Neural cell (in vitro differentiated cells): ENCODE results near the gene REXO1. TPM values are rescaled to one million over a fixed set of nuclear protein-coding genes. Genes with fewer than 3 reads are reported as not detected.

Experiments
- H2AFZ ChIP-seq: fragments of 200-600, 300-800 bp; sonication (generic), shearing (Covaris generic); 2 replicates; pipeline ENCODE4 v1.6.0; 2014; ENCODE audit warnings: low read depth, mild to moderate bottlenecking, antibody characterized with exemption, low read length, moderate library complexity
- H3F3A ChIP-seq: fragments of 200-600 bp; shearing (Covaris generic); 2 replicates; pipeline ENCODE4 v1.6.1; 2016; ENCODE audit warnings: mild to moderate bottlenecking, moderate library complexity, mixed read lengths, antibody characterized with exemption, low read length; ENCODE audit not compliant: insufficient read depth, poor library complexity, severe bottlenecking
- H3K27ac ChIP-seq: fragments of 200-600, 300-800 bp; sonication (generic), shearing (Covaris generic); 2 replicates; pipeline ENCODE4 v1.5.1; 2014; ENCODE audit warnings: mild to moderate bottlenecking, low read length, moderate library complexity
- H3K27me3 ChIP-seq: fragments of 300-800, 200-600 bp; sonication (generic), shearing (Covaris generic); 2 replicates; pipeline ENCODE4 v1.6.0; 2014; ENCODE audit warnings: mild to moderate bottlenecking, low read depth, low read length, moderate library complexity; ENCODE audit not compliant: insufficient read depth
- H3K36me3 ChIP-seq: fragments of 300-800, 200-600 bp; sonication (generic), shearing (Covaris generic); 2 replicates; pipeline ENCODE4 v1.5.1; 2014; ENCODE audit warnings: mild to moderate bottlenecking, antibody characterized with exemption, low read length, moderate library complexity; ENCODE audit not compliant: insufficient read depth
- H3K4me2 ChIP-seq: fragments of 300-800, 200-600 bp; sonication (generic), shearing (Covaris generic); 2 replicates; pipeline ENCODE4 v1.6.0; 2014; ENCODE audit warnings: mild to moderate bottlenecking, low read length
- H3K4me3 ChIP-seq: fragments of 300-800, 200-600 bp; sonication (generic), shearing (Covaris generic); 2 replicates; pipeline ENCODE4 v1.5.1; 2014; ENCODE audit warnings: mild to moderate bottlenecking, low read length, moderate library complexity
- H3K79me2 ChIP-seq: fragments of 200-600 bp; shearing (Covaris generic); replicated peaks from 2 replicates; pipeline ENCODE4 v1.6.0; 2014; ENCODE audit warnings: mild to moderate bottlenecking, low read length, moderate library complexity; ENCODE audit not compliant: insufficient read depth
- H3K9ac ChIP-seq: fragments of 300-800, 200-600 bp; sonication (generic), shearing (Covaris generic); 2 replicates; pipeline ENCODE4 v1.6.1; 2016; ENCODE audit warnings: mild to moderate bottlenecking, low read length, mixed read lengths
- H3K9me2 ChIP-seq: fragments of 200-600 bp; shearing (Covaris generic); 2 replicates; pipeline ENCODE4 v1.6.1; 2016; ENCODE audit warnings: mild to moderate bottlenecking, low read length, mixed read lengths; ENCODE audit not compliant: insufficient read depth
- H3K9me3 ChIP-seq: fragments of 200-600, 300-800 bp; sonication (generic), shearing (Covaris generic); 2 replicates; pipeline ENCODE4 v1.6.1; 2016; ENCODE audit warnings: mild to moderate bottlenecking, mixed run types, low read length, moderate library complexity, mixed read lengths
- H4K20me1 ChIP-seq: fragments of 200-600 bp; shearing (Covaris generic); 2 replicates; pipeline ENCODE4 v1.6.1; 2016; ENCODE audit warnings: mild to moderate bottlenecking, mixed run types; ENCODE audit not compliant: insufficient read depth
- EP300 ChIP-seq: fragments of 450-650 bp; conservative IDR thresholded peaks from 2 replicates; pipeline ENCODE4 v1.6.1; 2014; ENCODE audit warnings: antibody characterized with exemption, mild to moderate bottlenecking, moderate library complexity; ENCODE audit not compliant: poor library complexity, severe bottlenecking
- EZH2 ChIP-seq: fragments of 200-600, 300-800 bp; shearing (Covaris generic), sonication (generic); IDR thresholded peaks from 2 replicates; pipeline ENCODE4 v1.6.1; 2014; ENCODE audit warnings: antibody characterized with exemption, low read length, borderline replicate concordance, mild to moderate bottlenecking; ENCODE audit not compliant: insufficient read depth, poor library complexity, severe bottlenecking
- MXI1 ChIP-seq: fragments of 450-650 bp; conservative IDR thresholded peaks from 2 replicates; pipeline ENCODE4 v1.6.1; 2014; ENCODE audit warnings: antibody characterized with exemption, mild to moderate bottlenecking; ENCODE audit not compliant: poor library complexity, severe bottlenecking
- POLR2AphosphoS5 ChIP-seq: IDR thresholded peaks from 2 replicates; pipeline ENCODE4 v1.6.1; 2012
- RAD21 ChIP-seq: fragments of 450-650 bp; conservative IDR thresholded peaks from 2 replicates; pipeline ENCODE4 v1.6.1; 2014; ENCODE audit warnings: antibody characterized with exemption, mild to moderate bottlenecking, moderate library complexity
- SMC3 ChIP-seq: fragments of 450-650 bp; conservative IDR thresholded peaks from 2 replicates; pipeline ENCODE4 v1.6.1; 2014; ENCODE audit warnings: antibody characterized with exemption, mild to moderate bottlenecking, moderate library complexity; ENCODE audit not compliant: poor library complexity
- TAF1 ChIP-seq: IDR thresholded peaks from 2 replicates; pipeline ENCODE4 v1.6.1; 2012; ENCODE audit warnings: low read depth
- polyA plus RNA-seq: library from polyadenylated mRNA; depleted of rRNA; stranded (reverse); fragments of >200 nt; gene quantifications from 2 replicates; pipeline ENCODE4 v1.2.3, GENCODE V29; 2014
- TF ChIP-seq, protein P1 (sequence below): fragments of 450-650 bp; IDR thresholded peaks from 2 replicates; pipeline ENCODE4 v1.5.1; 2014; ENCODE audit warnings: antibody characterized with exemption, mild to moderate bottlenecking, moderate library complexity; ENCODE audit not compliant: poor library complexity, severe bottlenecking
- TF ChIP-seq, protein P2 (sequence below): IDR thresholded peaks from 2 replicates; pipeline ENCODE4 v1.6.1; 2012; ENCODE audit warnings: borderline replicate concordance

Gene REXO1
- polyA plus RNA-seq, 1 donor from 2014 or later, result 9.2 TPM

DNA sequence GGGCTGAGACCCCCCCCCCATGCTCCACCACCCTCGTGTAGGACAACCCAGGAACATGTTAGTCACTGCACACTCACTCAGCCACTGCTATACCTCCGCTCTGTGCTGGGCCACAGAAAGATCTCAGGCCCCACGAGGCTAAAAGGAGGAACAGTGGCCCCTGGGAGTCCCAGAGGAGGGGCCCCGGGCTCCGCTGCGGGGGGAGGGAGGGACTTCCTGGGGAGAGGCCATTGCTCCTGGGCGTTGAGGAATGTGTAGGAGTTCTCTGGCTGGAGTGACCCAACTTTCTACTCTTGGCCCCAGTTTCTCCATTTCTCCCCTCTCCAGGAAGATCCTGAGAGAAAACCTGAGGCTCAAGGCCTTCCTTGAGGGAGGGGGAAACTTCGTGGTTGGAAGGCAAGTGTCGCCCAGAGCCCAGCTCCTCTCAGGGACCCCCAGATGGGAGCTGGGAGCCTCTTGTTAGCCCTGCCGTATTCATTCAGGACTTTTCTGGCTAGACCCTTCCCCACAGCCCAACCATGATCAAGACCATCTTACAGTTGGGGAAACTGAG, 81.4 kb downstream of the REXO1 start:
- Histone ChIP-seq H2AFZ (no peak overlapping the region), H3K9me2 (no peaks in the 10 kb centered on the region), H3F3A (no peaks in the 10 kb centered on the region)

DNA sequence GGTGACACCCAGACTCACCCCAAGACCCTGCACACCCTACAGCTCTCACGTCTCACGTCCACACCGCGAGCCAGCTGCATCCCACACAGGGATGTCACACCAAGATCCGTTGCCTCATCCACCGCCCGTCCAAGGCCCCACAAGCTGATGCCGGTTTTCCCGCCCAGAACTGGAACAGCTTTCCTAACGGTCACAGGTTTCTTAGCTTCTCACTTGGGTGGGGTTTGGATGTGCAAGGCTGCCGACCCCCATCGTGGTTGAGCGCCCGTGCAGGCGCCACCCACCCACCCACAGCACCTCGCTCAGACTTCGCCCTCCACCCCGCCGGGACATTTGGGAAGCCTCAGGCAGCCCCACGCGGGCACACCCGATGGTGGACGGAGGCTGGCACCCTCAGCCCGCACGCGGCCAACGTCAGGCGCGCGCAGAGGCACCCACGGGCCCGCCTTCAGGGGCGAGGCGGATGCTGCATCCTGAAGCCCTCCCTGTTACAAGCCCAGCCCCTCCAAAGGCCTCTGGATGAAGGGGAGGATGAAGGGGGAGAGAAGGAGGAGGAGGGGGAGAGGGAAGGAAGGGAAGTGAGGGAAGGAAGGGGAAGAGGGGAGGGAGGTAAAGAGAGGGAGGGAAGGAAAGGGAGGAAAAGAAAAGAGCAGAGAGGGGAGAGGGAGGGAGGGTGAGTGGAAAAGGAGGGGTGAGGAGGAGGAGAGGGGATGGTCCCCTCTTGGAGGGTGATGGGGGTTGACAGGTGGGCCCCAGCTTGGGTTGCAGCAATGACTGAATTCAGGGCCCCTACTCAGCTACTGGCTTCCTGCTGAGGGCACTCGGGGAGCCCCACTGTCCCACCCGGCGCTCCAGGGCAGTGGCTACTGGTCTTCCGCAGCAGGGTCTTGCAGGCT, 82.1 kb downstream of the REXO1 start:
- no peak overlapping the region for H3K9ac ChIP-seq
- no peak overlapping the region for H3K27ac ChIP-seq
- peaks cover 100% of the 10 kb centered on the region for H3K27me3 ChIP-seq
- no peak for TF ChIP-seq SMC3
- peak; percentile 67 for TF ChIP-seq EZH2
- H3F3A ChIP-seq, result no peaks in the 10 kb centered on the region
- H3K36me3 ChIP-seq, result no peaks in the 10 kb centered on the region
- H3K4me3 ChIP-seq, result peak overlapping the region; percentile 10
- no peak overlapping the region for H2AFZ ChIP-seq
- no peaks in the 10 kb centered on the region for H3K9me2 ChIP-seq
- H4K20me1 ChIP-seq, result no peaks in the 10 kb centered on the region
- H3K79me2 ChIP-seq, result no peaks in the 10 kb centered on the region
- H3K9me3 ChIP-seq, result peaks cover 6% of the 10 kb centered on the region
- no peak overlapping the region for H3K4me2 ChIP-seq

More for the DNA sequence above, 81.4 kb downstream of the REXO1 start:
- Histone ChIP-seq H3K4me2 (no peak overlapping the region), H3K4me3 (no peak overlapping the region), H3K36me3 (no peaks in the 10 kb centered on the region), H3K27me3 (peaks cover 95% of the 10 kb centered on the region), H3K9ac (no peak overlapping the region), H3K79me2 (no peaks in the 10 kb centered on the region), H3K9me3 (peaks cover 11% of the 10 kb centered on the region), H3K27ac (no peak overlapping the region), H4K20me1 (no peaks in the 10 kb centered on the region)
- TF ChIP-seq, protein P1, sequence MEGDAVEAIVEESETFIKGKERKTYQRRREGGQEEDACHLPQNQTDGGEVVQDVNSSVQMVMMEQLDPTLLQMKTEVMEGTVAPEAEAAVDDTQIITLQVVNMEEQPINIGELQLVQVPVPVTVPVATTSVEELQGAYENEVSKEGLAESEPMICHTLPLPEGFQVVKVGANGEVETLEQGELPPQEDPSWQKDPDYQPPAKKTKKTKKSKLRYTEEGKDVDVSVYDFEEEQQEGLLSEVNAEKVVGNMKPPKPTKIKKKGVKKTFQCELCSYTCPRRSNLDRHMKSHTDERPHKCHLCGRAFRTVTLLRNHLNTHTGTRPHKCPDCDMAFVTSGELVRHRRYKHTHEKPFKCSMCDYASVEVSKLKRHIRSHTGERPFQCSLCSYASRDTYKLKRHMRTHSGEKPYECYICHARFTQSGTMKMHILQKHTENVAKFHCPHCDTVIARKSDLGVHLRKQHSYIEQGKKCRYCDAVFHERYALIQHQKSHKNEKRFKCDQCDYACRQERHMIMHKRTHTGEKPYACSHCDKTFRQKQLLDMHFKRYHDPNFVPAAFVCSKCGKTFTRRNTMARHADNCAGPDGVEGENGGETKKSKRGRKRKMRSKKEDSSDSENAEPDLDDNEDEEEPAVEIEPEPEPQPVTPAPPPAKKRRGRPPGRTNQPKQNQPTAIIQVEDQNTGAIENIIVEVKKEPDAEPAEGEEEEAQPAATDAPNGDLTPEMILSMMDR, result no peak
- TF ChIP-seq TAF1 (no peak), EP300 (no peak), SMC3 (no peak), POLR2AphosphoS5 (no peak), EZH2 (no peak), MXI1 (no peak), RAD21 (no peak)
- TF ChIP-seq, protein P2, sequence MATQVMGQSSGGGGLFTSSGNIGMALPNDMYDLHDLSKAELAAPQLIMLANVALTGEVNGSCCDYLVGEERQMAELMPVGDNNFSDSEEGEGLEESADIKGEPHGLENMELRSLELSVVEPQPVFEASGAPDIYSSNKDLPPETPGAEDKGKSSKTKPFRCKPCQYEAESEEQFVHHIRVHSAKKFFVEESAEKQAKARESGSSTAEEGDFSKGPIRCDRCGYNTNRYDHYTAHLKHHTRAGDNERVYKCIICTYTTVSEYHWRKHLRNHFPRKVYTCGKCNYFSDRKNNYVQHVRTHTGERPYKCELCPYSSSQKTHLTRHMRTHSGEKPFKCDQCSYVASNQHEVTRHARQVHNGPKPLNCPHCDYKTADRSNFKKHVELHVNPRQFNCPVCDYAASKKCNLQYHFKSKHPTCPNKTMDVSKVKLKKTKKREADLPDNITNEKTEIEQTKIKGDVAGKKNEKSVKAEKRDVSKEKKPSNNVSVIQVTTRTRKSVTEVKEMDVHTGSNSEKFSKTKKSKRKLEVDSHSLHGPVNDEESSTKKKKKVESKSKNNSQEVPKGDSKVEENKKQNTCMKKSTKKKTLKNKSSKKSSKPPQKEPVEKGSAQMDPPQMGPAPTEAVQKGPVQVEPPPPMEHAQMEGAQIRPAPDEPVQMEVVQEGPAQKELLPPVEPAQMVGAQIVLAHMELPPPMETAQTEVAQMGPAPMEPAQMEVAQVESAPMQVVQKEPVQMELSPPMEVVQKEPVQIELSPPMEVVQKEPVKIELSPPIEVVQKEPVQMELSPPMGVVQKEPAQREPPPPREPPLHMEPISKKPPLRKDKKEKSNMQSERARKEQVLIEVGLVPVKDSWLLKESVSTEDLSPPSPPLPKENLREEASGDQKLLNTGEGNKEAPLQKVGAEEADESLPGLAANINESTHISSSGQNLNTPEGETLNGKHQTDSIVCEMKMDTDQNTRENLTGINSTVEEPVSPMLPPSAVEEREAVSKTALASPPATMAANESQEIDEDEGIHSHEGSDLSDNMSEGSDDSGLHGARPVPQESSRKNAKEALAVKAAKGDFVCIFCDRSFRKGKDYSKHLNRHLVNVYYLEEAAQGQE, result no peak

Other genes with a start within 250 kb of the REXO1 start
- gene UQCR11, start 243.0 kb downstream of the REXO1 start, polyA plus RNA-seq, result 204 and 237 TPM in 2 replicates
- gene TCF3, start 195.9 kb downstream of the REXO1 start, polyA plus RNA-seq, result 31.7 and 44.9 TPM in 2 replicates
- 0.45 and 1.6 TPM in 2 replicates for gene ONECUT3, start 95.0 kb downstream of the REXO1 start, polyA plus RNA-seq
- 0.74 and 1.5 TPM in 2 replicates for gene ATP8B3, start 36.2 kb downstream of the REXO1 start, polyA plus RNA-seq
- gene KLF16, start 15.1 kb upstream of the REXO1 start, polyA plus RNA-seq, result 2.2 and 3.5 TPM in 2 replicates
- 116 and 140 TPM in 2 replicates for gene ABHD17A, start 37.0 kb upstream of the REXO1 start, polyA plus RNA-seq
- gene ADAT3, start 56.9 kb upstream of the REXO1 start, polyA plus RNA-seq, result 1.6 TPM in 2 replicates
- gene SCAMP4, start 56.9 kb upstream of the REXO1 start, polyA plus RNA-seq, result 12.7 and 13.3 TPM in 2 replicates
- 110 and 138 TPM in 2 replicates for gene CSNK1G2, start 92.7 kb upstream of the REXO1 start, polyA plus RNA-seq
- gene BTBD2, start 167.2 kb upstream of the REXO1 start, polyA plus RNA-seq, result 46.1 and 57.6 TPM in 2 replicates
- 27.6 and 37.6 TPM in 2 replicates for gene MKNK2, start 202.8 kb upstream of the REXO1 start, polyA plus RNA-seq
- 5.8 and 8.3 TPM in 2 replicates for gene MOB3A, start 247.8 kb upstream of the REXO1 start, polyA plus RNA-seq
- gene IZUMO4, start 248.4 kb upstream of the REXO1 start, polyA plus RNA-seq, result 39.3 and 45.8 TPM in 2 replicates